Lung (tissue), 12 donors: ENCODE data around the gene CTR9. TPM values are rescaled to one million over a fixed set of nuclear protein-coding genes. Genes with fewer than 3 reads are reported as not detected.

ENCODE experiments used
- ATAC-seq: fragments of 200-7000 bp; cut with Tn5 transposase; one replicate; pipeline ENCODE4 v1.9.1; 2020; ENCODE audit warnings: moderate number of reproducible peaks; ENCODE audit not compliant: insufficient read depth, low FRiP score
- DNase-seq, 3 donors: peaks; one replicate each; pipeline ENCODE4 v3.0.0-alpha.2; 2013 to 2017
- H3K27ac ChIP-seq, 2 donors: one replicate each; pipeline ENCODE4 v1.5.1; 2013; ENCODE audit warnings: mild to moderate bottlenecking in 2 of 2, moderate library complexity in 2 of 2, control low read depth in 1 of 2, inconsistent platforms in 1 of 2, low read depth in 1 of 2, low read length in 1 of 2
- H3K27me3 ChIP-seq, 3 donors: one replicate each; pipeline ENCODE4 v1.5.1; 2013; ENCODE audit warnings: low read length in 2 of 3; ENCODE audit not compliant: control insufficient read depth in 3 of 3, insufficient read depth in 3 of 3
- H3K36me3 ChIP-seq, 4 donors: one replicate each; pipeline ENCODE4 v1.5.1; 2013; ENCODE audit warnings: low read length in 4 of 4, mild to moderate bottlenecking in 1 of 4, moderate library complexity in 1 of 4; ENCODE audit not compliant: control insufficient read depth in 4 of 4, insufficient read depth in 4 of 4
- H3K4me1 ChIP-seq, 5 donors: one replicate each; pipeline ENCODE4 v1.5.1; 2013; ENCODE audit warnings: low read length in 5 of 5, mild to moderate bottlenecking in 2 of 5, moderate library complexity in 1 of 5; ENCODE audit not compliant: control insufficient read depth in 5 of 5, insufficient read depth in 5 of 5
- H3K4me3 ChIP-seq: one replicate; pipeline ENCODE4 v1.5.1; 2013; ENCODE audit warnings: mild to moderate bottlenecking, control low read depth, moderate library complexity
- H3K9ac ChIP-seq, 2 donors: one replicate each; pipeline ENCODE4 v1.5.1; 2013; ENCODE audit warnings: low read length in 2 of 2, control low read depth in 1 of 2; ENCODE audit not compliant: insufficient read depth in 1 of 2
- H3K9me3 ChIP-seq, 4 donors: one replicate each; pipeline ENCODE4 v1.5.1; 2013; ENCODE audit warnings: low read length in 3 of 4, mild to moderate bottlenecking in 1 of 4, moderate library complexity in 1 of 4; ENCODE audit not compliant: control insufficient read depth in 4 of 4, insufficient read depth in 3 of 4
- CTCF ChIP-seq: IDR thresholded peaks from 2 replicates; pipeline ENCODE4 v1.5.1; 2012; ENCODE audit warnings: mild to moderate bottlenecking; ENCODE audit errors: control extremely low read depth, extremely low read depth
- WGBS, 2 donors: extraction: QIAGEN DNeasy Blood & Tissue Kit; methylation state at CpG; one replicate each; pipeline ENCODE4 v1.1.7; 2013; 5-methylcytosine and 5-hydroxymethylcytosine counted together
- polyA plus RNA-seq, 2 donors: library from polyadenylated mRNA; stranded (reverse); fragments of 200-250 nt; gene quantifications; one replicate each; pipeline ENCODE4 v1.2.1, GENCODE V29; 2013
- total RNA-seq, 2 donors: library from RNA; depleted of rRNA in 1 of 2; stranded (reverse); fragments of >200 nt in 1 of 2; gene quantifications; one replicate each; pipeline ENCODE4 v1.2.1, GENCODE V29; 2014 to 2021
- donor health status: control.
- donor health status: control.
- donor health status: Bipolar disorder and iron deficiency.
- donor health status: healthy.
- donor health status: DM: yes; HTN: yes; CAD: no.

Gene CTR9
- total and polyA plus RNA-seq, 4 donors = 13.2 to 40.0 (median 22.1) TPM

DNA sequence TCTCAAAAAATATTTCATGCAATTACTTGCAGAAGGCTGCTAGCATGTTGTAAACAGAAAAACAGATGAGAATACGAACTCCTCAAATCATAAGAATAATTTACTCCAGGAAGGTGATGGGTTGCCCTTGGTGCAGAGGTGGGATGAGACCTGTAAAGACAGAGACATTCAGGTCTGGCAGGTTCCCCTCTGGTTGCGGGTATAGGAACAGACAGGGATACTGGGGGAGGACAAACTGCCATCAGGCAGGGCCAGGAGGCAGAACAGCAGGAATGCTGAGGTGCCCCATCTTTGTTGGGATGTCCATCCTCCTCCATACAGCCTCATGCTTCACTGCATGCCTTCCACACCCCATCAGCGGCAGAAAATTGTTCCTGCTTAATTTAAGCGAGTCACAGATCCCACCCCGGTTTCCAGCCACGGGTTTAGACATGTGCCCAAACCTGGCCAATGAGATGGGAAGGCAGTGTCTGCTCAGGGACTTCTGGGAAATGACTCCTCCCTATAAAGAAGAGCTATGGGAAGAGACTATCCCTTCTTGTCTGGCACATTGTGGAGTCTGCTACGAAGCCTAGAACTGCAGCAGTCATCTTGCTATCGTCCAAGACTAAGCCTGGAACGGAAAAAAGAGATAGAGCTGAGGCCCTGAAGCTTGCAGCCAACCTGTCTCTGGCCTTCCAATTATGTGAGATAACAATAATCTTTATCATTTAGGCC is 34.3 kb upstream of the CTR9 start:
- Histone ChIP-seq H3K27ac (no peak overlapping the region), H3K4me3 (no peak overlapping the region), H3K36me3 (no peaks in the 10 kb centered on the region), H3K9ac (no peak overlapping the region), H3K4me1 (peaks cover 0 to 5% (median 0%) of the 10 kb centered on the region in 5 donors), H3K9me3 (no peaks in the 10 kb centered on the region), H3K27me3 (no peaks in the 10 kb centered on the region)
- DNase-seq (no peak), ATAC-seq (no peak)
- 92 to 93% methylated on average over 9 of the region's 9 CpGs for WGBS, 2 donors
- TF ChIP-seq CTCF = no peak

DNA sequence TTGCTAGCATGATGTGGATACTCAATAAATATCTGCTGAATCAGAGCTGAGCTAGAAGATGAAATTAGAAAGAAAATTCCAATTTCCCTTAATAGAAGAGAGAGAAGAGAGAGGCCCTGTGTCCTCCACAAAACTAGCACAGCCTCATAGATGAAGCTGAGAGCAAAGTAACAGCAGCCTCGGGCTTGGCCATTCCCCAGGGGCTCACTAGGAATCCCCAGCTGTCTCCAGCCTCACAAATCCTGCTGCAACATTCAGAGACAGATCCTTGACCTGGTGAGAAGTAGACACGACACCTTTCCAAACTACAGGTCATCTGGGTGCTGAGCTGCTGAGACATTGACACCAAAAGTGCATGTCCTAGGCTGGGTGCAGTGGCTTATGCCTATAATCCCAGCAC is 31.4 kb upstream of the CTR9 start:
- Histone ChIP-seq H3K9me3 (no peaks in the 10 kb centered on the region), H3K27ac (no peak overlapping the region), H3K27me3 (no peaks in the 10 kb centered on the region), H3K9ac (no peak overlapping the region), H3K36me3 (no peaks in the 10 kb centered on the region), H3K4me1 (peaks cover 0 to 5% (median 0%) of the 10 kb centered on the region in 5 donors), H3K4me3 (no peak overlapping the region)
- DNase-seq (no peak), ATAC-seq (no peak)
- 90 to 98% methylated on average over 2 of the region's 2 CpGs for WGBS, 2 donors
- TF ChIP-seq CTCF = no peak

DNA sequence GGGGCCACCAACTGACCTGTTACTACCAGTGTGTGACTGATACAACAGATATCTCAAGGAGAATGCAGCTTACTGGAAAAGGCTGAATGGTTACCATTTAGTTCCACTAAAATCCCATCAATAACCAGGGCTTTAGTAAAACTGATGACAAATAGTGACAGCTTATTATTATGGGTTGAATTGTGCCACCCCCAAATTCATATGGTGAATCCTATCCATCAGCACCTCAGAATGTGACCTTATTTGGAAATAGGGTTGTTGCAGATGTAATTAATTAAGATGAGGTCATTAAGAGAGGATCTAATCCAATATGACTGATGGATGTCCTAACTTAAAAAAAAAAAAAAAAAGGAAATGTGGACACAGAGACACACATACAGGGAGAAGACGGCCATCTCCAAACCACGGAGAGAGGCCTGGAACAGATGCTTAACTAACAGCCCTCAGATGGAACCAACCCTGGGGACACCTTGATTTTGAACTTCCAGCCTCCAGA is 30.1 kb upstream of the CTR9 start:
- WGBS, 2 donors = 80 to 89% methylated on average over 2 of the region's 2 CpGs
- no peak overlapping the region for H3K27ac ChIP-seq
- H3K4me3 ChIP-seq = no peak overlapping the region
- H3K27me3 ChIP-seq = no peaks in the 10 kb centered on the region
- no peak for TF ChIP-seq CTCF
- no peak overlapping the region for H3K9ac ChIP-seq
- H3K36me3 ChIP-seq = no peaks in the 10 kb centered on the region
- no peaks in the 10 kb centered on the region for H3K9me3 ChIP-seq
- ATAC-seq = no peak
- DNase-seq = no peak
- H3K4me1 ChIP-seq = peaks cover 0 to 5% (median 0%) of the 10 kb centered on the region in 5 donors
